A549 treated with CORT108297 at 1 μM for 4 hours (cell line): ENCODE results near the gene IFITM1. TPM values are rescaled to one million over a fixed set of nuclear protein-coding genes. Genes with fewer than 3 reads are reported as not detected.

Experiments used
- total RNA-seq: library from RNA; stranded (reverse); fragments of 200-300 nt; extraction: Qiagen RNA extraction; gene quantifications from 5 replicates; pipeline ENCODE4 v1.2.3, GENCODE V29; 2022

The IFITM1 gene
- total RNA-seq, result 0.22 to 0.64 TPM (median 0.39 TPM) in 5 replicates

DNA sequence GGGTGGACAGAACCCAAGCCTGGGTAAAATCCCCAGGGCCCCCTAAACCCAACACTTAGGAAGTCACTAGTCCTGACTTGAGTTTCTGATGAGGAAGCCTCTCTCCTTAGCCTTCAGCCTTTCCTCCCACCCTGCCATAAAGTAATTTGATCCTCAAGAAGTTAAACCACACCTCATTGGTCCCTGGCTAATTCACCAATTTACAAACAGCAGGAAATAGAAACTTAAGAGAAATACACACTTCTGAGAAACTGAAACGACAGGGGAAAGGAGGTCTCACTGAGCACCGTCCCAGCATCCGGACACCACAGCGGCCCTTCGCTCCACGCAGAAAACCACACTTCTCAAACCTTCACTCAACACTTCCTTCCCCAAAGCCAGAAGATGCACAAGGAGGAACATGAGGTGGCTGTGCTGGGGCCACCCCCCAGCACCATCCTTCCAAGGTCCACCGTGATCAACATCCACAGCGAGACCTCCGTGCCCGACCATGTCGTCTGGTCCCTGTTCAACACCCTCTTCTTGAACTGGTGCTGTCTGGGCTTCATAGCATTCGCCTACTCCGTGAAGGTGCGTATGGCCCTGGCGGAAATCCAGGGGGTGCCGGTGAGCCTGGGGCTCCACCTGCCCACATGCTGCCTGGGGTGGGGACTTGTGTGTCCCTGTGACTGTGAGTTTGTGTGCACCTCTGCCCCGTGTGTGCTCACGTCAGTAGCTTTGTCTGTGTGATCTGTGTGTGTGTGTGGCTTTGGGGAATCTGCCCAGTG is at the start of gene IFITM1:
TSS of gene IFITM1 (plus strand) at position 254 of the 767 bp plus-strand sequence. CDS start at position 385, 131 bp downstream.

DNA sequence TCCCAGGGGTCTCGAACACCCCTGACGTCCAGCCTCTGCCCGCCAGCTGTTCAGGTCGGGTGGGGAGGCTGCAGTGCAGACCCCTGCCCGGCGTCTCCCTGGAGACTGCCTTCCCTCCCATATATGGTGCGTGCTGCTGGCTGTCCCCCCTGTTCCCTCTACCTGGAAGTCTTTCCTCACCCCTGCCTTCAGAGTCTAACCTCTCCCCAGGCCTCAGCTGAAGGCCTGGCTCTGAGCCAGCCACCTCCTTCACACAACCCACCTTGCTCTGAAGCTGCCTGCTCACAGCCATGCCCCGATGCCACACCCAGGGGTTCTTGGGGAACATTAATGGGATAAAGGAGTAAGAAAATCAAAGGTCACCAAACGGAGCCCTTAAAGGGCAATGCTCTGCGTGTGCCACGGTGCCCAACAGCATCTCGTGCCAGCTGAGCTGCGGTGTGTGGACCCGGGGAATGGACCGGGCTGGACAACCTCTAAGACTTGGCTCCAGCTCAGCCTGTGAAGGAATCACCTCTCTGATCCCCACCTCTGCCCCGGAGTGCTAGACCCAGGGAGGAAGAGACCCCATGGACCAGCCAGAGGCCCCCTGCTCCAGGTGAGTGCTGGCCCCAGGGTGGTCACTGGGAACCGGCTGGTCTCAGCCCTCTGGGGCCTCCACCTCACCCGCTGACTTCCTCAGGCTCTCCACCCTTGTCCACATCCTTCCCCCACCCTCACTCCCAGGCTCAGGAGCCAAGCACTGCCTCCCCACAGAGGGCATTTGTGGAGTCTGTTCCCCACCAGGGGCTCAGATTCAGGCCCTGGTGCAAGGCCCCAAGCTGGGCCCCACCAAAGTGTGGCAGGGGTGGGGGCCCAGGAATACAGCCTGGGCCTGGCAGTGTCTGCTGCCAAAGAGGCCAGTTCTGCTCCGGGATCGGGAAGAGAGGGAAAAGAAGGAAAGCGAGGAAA is 35.6 kb upstream of the IFITM1 start, which contains the start of gene NLRP6:
TSS of gene NLRP6 (plus strand) at position 407 of the 951 bp plus-strand sequence. CDS start at position 570, 163 bp downstream.

DNA sequence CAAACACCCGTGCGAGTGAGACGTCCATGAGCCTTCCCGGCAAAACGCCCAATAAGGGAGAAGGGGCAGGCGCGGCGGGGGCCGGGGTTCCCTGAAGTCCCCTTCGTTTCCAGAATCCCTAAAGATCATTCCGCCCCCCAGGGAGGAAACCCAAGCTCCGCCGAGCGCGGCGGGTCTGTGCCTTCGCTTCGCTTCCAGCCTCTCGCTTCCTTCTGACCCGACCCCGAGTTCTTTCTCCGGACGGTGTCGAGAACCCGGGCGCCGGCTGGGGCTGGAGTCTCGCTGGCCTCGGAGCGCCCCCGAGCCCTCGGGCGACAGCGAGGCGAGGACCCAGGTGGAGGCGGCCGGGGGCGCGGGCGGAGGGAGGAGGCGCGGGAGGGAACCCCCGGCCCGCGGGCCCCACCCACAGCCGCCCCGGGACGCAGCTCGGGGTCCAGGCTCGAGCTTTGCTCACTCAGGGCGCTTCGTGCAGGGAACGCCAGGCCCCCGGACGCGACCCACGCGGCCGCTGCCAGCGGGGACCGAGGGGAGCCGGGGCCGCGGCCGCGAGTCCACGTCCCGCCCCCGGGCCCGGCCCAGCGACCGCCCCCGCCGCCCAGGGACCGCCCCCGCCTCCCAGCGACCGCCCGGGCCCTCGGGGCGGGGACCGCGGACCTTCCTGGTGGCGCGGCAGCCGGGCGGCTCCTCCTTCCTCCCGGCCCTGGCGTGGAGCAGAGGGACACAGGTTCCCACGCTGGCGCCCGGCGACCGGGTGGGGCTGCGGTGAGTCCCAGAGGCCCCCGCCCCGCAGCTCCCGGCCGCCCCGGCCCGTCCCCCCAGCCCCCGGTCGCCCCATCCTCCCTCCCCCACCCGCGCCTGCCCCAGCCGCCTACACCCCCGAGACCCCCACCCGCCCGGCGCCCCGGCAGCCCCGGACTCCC is 25.1 kb upstream of the IFITM1 start, which contains the start of gene PGGHG:
TSS of gene PGGHG (plus strand) at position 649 of the 920 bp plus-strand sequence. CDS start 691 bp downstream, outside the sequence.

DNA sequence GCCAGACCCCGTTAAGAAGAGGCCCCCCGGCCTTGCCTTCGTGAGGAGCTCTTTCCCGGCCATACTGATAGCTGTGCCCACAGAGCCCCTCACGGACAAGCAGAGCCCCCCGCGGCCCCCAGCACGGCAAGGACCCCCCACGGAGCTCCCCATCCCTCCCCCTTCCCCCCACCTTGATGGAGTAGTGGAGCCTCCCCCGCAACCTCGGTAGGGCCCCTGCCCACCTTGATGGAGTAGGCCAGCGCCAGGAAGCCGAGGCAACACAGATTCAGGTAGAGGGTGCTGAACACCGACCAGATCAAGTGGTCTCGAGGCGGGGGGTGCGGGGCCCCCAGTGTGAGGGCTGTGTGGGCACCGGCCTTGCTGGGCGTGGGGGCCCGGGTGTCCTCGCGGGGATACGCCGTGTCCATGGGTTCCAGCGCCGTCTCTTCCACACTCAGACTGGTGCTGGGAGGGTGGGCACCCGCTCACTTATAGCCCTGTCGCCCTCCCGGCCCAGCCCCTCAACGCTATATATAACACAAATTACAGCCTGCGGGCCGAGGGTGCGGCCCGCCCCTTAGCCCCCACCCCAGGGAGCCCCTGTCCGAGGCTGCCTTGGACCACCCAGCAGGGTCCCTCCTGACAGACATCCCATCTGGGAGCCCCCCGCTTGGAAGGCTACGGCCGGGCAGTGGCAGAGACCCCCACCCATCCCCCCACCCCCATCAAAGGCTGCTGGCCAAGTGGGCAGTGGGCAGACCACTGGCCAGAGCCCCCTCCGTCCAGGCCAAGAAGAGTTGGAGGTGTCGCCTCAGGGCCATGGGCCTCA is 14.6 kb upstream of the IFITM1 start, which contains the start of gene IFITM5:
TSS of gene IFITM5 (minus strand) at position 446 of the 811 bp plus-strand sequence. CDS start at position 410, 36 bp downstream.

DNA sequence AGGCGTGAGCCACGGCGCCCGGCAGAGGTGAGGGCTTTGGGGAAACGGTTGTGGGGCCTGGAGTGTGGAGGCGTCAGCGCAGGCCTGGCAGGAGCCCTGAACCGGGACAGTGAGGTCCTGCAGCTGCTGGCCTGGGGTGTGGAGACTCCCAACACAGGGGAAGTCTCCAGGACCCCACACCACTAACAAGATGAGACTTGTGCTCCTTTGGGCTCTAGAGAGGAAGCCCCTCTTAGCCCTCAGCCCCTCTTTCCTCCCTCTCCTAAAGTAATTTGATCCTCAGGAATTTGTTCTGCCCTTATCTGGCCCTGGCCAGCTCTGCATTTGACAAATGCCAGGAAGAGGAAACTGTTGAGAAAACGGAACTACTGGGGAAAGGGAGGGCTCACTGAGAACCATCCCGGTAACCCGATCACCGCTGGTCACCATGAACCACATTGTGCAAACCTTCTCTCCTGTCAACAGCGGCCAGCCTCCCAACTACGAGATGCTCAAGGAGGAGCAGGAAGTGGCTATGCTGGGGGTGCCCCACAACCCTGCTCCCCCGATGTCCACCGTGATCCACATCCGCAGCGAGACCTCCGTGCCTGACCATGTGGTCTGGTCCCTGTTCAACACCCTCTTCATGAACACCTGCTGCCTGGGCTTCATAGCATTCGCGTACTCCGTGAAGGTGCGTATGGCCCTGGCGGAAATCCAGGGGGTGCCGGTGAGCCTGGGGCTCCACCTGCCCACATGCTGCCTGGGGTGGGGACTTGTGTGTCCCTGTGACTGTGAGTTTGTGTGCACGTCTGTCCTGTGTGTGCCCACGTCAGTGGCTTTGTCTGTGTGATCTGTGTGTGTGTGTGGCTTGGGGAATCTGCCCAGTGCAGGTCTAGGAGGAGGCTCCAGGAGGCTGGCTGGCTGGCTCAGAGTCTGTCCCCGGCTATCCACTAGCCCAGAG is 5.8 kb upstream of the IFITM1 start, which contains the start of gene IFITM2:
TSS of gene IFITM2 (plus strand) at position 51 of the 943 bp plus-strand sequence. CDS start at position 428, 377 bp downstream.

Other genes starting within 250 kb of the IFITM1 start
- not detected in 5 replicates for gene SCGB1C1, start 121.0 kb upstream of the IFITM1 start, total RNA-seq
- gene BET1L, start 106.6 kb upstream of the IFITM1 start, total RNA-seq, result 38.1 to 49.8 TPM (median 48.0 TPM) in 5 replicates
- gene RIC8A, start 106.3 kb upstream of the IFITM1 start, total RNA-seq, result 116 to 126 TPM (median 121 TPM) in 5 replicates
- 14.4 to 22.0 TPM (median 20.6 TPM) in 5 replicates for gene SIRT3, start 77.7 kb upstream of the IFITM1 start, total RNA-seq
- gene PSMD13, start 77.1 kb upstream of the IFITM1 start, total RNA-seq, result 168 to 196 TPM (median 173 TPM) in 5 replicates
- not detected in 5 replicates for gene NLRP6, start 35.6 kb upstream of the IFITM1 start, total RNA-seq
- gene PGGHG, start 24.9 kb upstream of the IFITM1 start, total RNA-seq, result 7.1 to 15.7 TPM (median 12.5 TPM) in 5 replicates
- not detected in 5 replicates for gene IFITM5, start 14.5 kb upstream of the IFITM1 start, total RNA-seq
- 59.0 to 71.7 TPM (median 65.6 TPM) in 5 replicates for gene IFITM2, start 6.2 kb upstream of the IFITM1 start, total RNA-seq
- 18.8 to 35.6 TPM (median 29.9 TPM) in 5 replicates for gene IFITM3, start 6.8 kb downstream of the IFITM1 start, total RNA-seq
- gene B4GALNT4, start 55.5 kb downstream of the IFITM1 start, total RNA-seq, result 11.1 to 25.3 TPM (median 20.4 TPM) in 5 replicates
- 26.3 to 41.8 TPM (median 39.9 TPM) in 5 replicates for gene PKP3, start 80.2 kb downstream of the IFITM1 start, total RNA-seq
- gene SIGIRR, start 101.0 kb downstream of the IFITM1 start, total RNA-seq, result 55.4 to 103 TPM (median 98.4 TPM) in 5 replicates
- gene ANO9, start 128.0 kb downstream of the IFITM1 start, total RNA-seq, result 0.55 to 1.8 TPM (median 1.0 TPM) in 5 replicates
- gene PTDSS2, start 136.2 kb downstream of the IFITM1 start, total RNA-seq, result 35.2 to 48.7 TPM (median 46.0 TPM) in 5 replicates
- 128 to 190 TPM (median 178 TPM) in 5 replicates for gene RNH1, start 193.2 kb downstream of the IFITM1 start, total RNA-seq
- 97.4 to 162 TPM (median 151 TPM) in 5 replicates for gene HRAS, start 221.5 kb downstream of the IFITM1 start, total RNA-seq
- gene LRRC56, start 223.5 kb downstream of the IFITM1 start, total RNA-seq, result 0.45 to 0.93 TPM (median 0.75 TPM) in 5 replicates
- gene LMNTD2, start 246.7 kb downstream of the IFITM1 start, total RNA-seq, result 1.9 to 3.3 TPM (median 2.7 TPM) in 5 replicates
- 35.3 to 47.8 TPM (median 43.4 TPM) in 5 replicates for gene RASSF7, start 246.9 kb downstream of the IFITM1 start, total RNA-seq